ENCODE data around the gene HSDL2.

DNA sequence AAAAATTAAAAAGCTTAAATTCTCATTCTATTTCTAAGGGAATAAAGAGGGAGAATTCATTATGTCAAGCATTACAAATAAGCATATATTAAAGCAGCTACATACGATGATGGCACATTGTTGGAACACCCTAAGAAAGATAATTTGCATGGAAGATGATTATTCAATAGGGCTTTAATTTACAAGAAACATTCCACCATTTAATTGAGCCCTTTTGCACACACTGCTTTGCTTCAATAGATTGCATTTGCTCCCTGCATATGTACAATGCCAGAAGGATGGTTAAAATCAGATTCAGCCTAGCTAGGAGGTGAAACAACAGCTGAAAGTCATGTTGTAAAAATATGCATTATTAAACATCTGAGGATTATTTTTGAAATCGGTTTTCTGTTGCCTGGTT, 128.5 kb downstream of the HSDL2 start:
- no peak for TF ChIP-seq CTCF (IDR thresholded peaks at IDR 0.05)
- TF ChIP-seq POLR2A (IDR thresholded peaks at IDR 0.05), result no peak

Measured in heart left ventricle (tissue), 13 donors.